Stomach smooth muscle (tissue), 2 donors: ENCODE results near the gene METTL21C.

Experiments used
- H3K27ac ChIP-seq: one replicate; pipeline ENCODE4 v1.7.0; 2013; ENCODE audit warnings: mild to moderate bottlenecking, low read length, inconsistent platforms
- H3K27me3 ChIP-seq, 2 donors: one replicate each; pipeline ENCODE4 v1.7.0; 2013; ENCODE audit warnings: low read length in 2 of 2; ENCODE audit not compliant: insufficient read depth in 2 of 2, control insufficient read depth in 1 of 2
- H3K36me3 ChIP-seq, 2 donors: one replicate each; pipeline ENCODE4 v1.7.0; 2013; ENCODE audit warnings: low read length in 2 of 2; ENCODE audit not compliant: control insufficient read depth in 2 of 2, insufficient read depth in 2 of 2
- H3K4me1 ChIP-seq: one replicate; pipeline ENCODE4 v1.7.0; 2013; ENCODE audit warnings: low read length; ENCODE audit not compliant: control insufficient read depth, insufficient read depth
- H3K4me3 ChIP-seq, 2 donors: one replicate each; pipeline ENCODE4 v1.7.0; 2013; ENCODE audit warnings: low read length in 2 of 2
- H3K9ac ChIP-seq, 2 donors: one replicate each; pipeline ENCODE4 v1.7.0; 2013; ENCODE audit warnings: low read length in 2 of 2, mild to moderate bottlenecking in 1 of 2
- H3K9me3 ChIP-seq, 2 donors: one replicate each; pipeline ENCODE4 v1.7.0; 2013; ENCODE audit warnings: low read length in 2 of 2; ENCODE audit not compliant: control insufficient read depth in 2 of 2
- donor health status: healthy.
- donor health status: Pancreatic carcinoma.

METTL21C gene

DNA sequence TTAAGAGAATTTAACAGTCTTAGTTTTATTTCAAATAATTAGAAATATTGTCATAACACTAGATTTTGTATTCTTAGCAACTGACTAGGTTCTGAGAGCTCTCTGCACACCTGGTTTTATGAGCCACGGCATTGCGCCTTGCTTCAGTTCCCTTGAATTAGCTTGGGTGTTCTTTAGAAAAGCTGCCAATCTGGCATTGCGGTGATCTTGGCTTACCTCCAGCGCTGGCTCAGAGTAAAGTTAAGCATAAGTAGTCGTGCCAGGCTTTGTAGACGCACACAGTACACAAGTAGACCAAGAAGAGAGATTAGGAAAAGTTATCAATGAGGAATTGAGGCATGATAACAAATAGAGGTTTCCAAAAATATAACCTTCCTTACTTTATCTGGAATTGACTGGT, 52.4 kb downstream of the METTL21C start:
- H3K4me3 ChIP-seq = no peak overlapping the region
- no peak overlapping the region for H3K27ac ChIP-seq
- H3K9me3 ChIP-seq = no peaks in the 10 kb centered on the region
- H3K27me3 ChIP-seq = no peaks in the 10 kb centered on the region
- no peaks in the 10 kb centered on the region for H3K4me1 ChIP-seq
- H3K36me3 ChIP-seq = peaks cover 24 to 43% of the 10 kb centered on the region in 2 donors
- no peak overlapping the region for H3K9ac ChIP-seq

DNA sequence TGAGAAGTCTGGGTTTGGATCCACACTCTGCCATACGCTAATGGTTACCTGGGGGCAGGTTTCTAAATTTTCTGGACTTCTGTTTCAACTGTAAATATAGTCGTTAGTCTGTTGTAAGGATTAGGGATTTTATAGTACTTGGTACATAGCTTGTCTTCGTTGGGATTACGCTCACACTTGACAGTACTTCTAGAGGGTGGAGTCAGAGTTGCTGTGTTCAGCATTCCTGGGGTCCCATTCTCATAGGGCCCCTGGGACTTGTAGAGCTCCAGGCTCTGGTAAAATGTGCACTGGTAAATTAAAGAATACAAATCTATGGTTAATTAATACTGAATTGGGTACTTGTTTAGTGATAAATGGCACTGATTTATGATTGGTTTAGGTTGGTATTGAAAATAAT, 52.8 kb downstream of the METTL21C start:
- Histone ChIP-seq H3K4me3 (no peak overlapping the region), H3K9ac (no peak overlapping the region), H3K27me3 (no peaks in the 10 kb centered on the region), H3K27ac (no peak overlapping the region), H3K4me1 (no peaks in the 10 kb centered on the region), H3K36me3 (peaks cover 27 to 42% of the 10 kb centered on the region in 2 donors), H3K9me3 (no peaks in the 10 kb centered on the region)

DNA sequence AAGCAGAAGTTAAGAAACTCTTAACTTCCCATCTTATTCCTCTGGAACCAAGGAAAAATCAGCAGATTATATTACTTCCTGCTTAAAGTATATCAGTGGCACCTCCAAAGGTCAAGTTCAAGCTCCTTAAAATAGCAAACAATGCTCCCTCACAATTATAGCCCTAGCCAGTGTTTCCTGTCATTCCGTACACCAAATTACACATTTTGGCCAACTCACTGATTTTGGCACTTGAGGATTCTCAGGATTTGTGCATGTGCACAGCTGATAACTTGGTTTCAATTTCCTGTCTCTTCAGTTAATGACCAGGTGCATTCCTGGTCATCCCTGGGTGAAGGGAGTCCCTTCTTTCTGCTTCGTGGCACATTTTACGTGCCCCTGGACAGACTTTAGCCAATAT, 56.1 kb downstream of the METTL21C start:
- H3K4me1 ChIP-seq = no peaks in the 10 kb centered on the region
- no peaks in the 10 kb centered on the region for H3K27me3 ChIP-seq
- no peak overlapping the region for H3K27ac ChIP-seq
- no peak overlapping the region for H3K4me3 ChIP-seq
- no peak overlapping the region for H3K9ac ChIP-seq
- no peaks in the 10 kb centered on the region for H3K9me3 ChIP-seq
- H3K36me3 ChIP-seq = peaks cover 38 to 48% of the 10 kb centered on the region in 2 donors
